Effector CD8-positive, alpha-beta T cell (primary cell): ENCODE measurements around the gene MTARC1.

Source experiments
- DNase-seq: peaks from one replicate; lab custom pipeline; 2025; lab: John Stamatoyannopoulos, UW
- total RNA-seq, 4 experiments: gene quantifications; one replicate each; lab custom pipeline; 2026; lab: John Stamatoyannopoulos, UW

The MTARC1 gene
- total RNA-seq = 0 to 0.36 (median 0.11) reads per million in 4 experiments

DNA sequence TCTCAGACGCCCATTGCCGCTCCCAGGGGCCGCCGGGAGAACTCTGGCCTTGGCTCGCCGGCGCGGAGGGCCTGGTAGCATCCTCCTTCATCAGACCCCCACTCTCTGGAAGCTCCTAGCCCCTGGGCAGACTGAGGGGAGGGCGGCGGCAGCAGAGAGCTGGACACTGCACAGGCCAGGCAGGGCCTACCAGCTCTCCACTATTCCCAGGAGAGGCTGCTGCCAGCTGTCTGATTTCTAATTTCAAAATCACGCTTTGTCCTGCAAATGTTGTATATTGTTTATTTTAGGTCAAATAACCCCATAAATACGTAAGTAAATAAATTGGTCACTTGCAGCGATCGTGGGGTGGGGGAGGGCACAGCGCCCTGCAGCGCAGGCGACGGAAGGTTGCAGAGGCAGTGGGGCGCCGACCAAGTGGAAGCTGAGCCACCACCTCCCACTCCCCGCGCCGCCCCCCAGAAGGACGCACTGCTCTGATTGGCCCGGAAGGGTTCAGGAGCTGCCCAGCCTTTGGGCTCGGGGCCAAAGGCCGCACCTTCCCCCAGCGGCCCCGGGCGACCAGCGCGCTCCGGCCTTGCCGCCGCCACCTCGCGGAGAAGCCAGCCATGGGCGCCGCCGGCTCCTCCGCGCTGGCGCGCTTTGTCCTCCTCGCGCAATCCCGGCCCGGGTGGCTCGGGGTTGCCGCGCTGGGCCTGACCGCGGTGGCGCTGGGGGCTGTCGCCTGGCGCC lies at the start of gene MTARC1:
TSS of gene MTARC1 (plus strand) at position 577 of the 732 bp plus-strand sequence. CDS start at position 609, 32 bp downstream.
- DNase-seq = no peak

DNA sequence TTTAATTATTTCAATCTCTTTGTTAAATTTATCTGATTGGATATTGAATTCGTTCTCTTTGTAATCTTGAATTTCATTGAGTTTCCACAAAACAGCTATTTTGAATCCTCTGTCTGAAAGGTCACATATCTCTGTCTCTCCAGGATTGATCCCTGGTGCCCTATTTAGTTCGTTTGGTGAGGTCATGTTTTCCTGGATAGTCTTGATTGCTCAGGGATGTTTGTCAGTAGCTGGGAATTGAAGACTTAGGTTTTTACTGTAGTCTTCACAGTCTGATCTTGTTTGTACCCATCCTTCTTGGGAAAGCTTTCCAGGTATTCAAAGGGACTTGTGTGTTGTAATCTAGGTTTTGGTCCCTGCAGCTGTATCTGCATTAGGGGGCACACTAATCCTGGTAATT lies 45.4 kb upstream of the MTARC1 start:
- DNase-seq = no peak

DNA sequence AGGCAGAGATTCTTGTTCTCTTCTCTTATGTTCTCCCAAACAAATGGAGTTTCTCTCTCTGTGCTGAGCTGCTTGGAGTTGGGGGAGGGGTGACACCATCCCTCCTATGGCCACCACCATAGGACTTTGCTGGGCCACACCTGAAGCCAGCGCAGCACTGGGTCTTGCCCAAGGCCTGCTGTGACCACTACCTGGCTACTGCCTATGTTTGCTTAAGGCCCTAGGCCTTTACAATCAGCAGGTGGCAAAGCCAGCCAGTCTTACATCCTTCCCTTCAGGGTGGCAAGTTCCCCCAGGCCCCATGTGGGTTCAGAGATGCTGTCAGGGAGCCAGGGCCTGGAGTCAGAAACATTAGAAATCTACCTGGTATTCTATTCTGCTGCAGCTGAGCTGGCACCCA lies 44.9 kb upstream of the MTARC1 start:
- DNase-seq = no peak

GRCh38 chr1:220742520-220742919 lies 44.2 kb upstream of the MTARC1 start:
- DNase-seq = no peak

- DNase-seq = no peak
Measured at GRCh38 chr1:220746851-220747250, 39.9 kb upstream of the MTARC1 start.

GRCh38 chr1:220747437-220748088 lies 39.1 kb upstream of the MTARC1 start:
- no peak for DNase-seq

- no peak for DNase-seq
Measured at GRCh38 chr1:220748089-220748934, 38.4 kb upstream of the MTARC1 start, which contains the start of gene MTARC2. Gene MTARC2 (plus strand): TSS chr1:220748322. CDS start chr1:220748532, 210 bp downstream.

- no peak for DNase-seq
Measured at GRCh38 chr1:220748936-220749335, 37.8 kb upstream of the MTARC1 start.

DNA sequence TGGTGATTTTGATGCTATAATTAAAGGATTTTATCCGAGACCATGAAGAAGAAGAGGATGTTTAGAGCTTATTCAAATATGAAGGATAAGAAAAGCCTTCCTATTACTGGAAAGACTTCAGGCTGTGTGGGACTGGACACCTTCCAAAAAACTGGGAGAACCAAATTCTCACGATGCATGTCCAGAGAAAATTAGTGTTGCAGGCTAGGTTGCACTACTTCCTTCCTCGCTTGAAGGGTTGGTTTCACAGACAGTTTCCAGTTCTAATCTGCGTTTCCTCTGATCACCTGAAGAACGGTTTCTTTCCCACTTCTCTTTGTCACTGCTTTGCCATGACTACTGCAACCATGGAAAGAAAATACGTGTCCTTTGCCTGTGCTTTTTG lies 36.6 kb upstream of the MTARC1 start:
- DNase-seq = no peak

GRCh38 chr1:220751111-220751510 lies 35.6 kb upstream of the MTARC1 start:
- DNase-seq = no peak

GRCh38 chr1:220754212-220754917 lies 32.3 kb upstream of the MTARC1 start:
- DNase-seq = no peak

GRCh38 chr1:220754918-220755295 lies 31.8 kb upstream of the MTARC1 start:
- no peak for DNase-seq

GRCh38 chr1:220755309-220755708 lies 31.4 kb upstream of the MTARC1 start:
- DNase-seq = no peak

DNA sequence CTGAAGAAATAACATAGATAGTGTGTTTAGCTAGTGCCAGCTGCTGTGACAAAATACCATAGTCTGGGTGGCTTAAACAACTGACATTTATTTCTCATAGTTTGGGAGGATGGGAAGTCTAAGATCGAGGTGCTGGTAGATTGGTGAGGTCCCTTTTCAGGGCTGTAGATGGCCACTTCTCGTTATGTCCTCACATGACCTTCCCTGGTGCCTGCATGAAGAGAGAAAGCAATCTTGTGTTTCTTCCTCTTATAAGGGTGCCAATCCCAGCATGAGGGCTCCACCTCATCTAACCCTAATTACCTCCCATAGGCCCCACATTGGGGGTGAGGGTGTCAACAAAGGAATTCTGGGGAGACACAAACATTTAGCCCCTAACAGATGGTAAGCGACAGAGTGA lies 29.3 kb upstream of the MTARC1 start:
- DNase-seq = no peak

DNA sequence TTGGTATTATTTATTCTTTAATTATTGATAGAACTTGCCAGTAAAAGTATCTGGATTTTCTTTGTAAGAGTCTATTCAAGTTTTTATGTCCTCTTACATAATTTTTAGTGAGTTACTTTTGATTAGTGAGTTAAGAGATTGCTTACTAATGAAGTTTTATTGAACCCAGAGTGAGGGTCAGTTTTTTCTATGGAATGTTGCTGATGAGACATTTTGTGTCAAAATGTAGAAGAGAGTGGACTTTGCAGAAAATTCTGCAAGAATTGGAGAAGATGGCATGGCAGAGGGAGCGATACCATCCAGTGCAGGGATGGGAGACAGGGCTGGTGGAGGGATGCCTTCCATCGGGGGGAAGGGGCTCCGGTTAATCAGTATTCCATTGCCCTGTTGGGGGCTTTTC lies 27.6 kb upstream of the MTARC1 start:
- no peak for DNase-seq

DNA sequence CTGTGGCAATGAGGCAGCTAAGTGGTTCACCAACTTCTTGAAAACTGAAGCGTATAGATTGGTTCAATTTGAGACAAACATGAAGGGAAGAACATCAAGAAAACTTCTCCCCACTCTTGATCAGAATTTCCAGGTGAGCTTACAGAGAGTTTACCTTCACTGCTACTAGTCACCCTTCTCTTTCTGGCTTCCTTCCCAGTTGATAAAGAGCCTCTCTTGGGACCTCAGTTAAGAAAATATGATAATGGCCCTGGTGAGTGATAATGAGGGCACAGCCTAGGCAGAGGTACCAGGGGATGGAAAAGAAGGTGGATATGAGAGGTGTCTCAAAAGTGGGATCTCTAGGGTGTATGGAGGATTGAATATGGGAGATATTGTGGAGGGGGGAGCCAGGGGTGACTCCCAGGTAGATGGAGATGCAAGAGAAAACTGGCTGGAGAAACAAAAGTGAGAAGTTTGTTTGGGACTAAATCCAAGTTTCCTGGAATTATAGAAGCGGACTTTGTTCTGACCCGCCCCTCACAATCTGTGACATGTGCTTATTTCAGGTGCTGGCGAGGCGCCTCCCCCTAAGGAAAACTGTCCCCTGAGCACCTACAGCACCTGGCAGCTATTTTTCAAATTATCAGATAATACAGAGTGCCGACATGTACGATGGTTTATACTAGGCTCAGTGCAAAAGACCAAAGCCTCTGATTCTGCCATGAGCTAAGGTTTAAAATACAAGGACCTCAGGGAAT lies 24.9 kb upstream of the MTARC1 start:
- no peak for DNase-seq

DNA sequence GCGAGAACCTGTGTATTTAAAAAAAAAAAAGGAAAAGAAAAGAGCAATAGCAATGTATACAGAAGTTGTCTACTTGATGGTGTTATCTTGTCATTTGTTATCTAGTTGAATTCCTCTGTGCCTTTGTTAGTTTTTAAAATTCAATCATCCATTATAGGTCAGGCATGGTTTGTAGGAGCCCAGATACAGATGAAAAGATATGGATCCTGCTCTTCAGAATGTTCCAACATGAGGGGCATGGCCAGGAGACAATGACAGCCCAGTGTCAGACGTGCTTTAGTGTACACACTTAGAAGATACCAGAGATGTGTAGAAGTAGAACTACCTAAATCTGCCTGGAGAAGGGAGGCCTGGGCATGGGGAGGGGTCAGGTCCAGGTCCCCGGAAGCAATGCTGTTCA lies 22.0 kb upstream of the MTARC1 start:
- no peak for DNase-seq

DNA sequence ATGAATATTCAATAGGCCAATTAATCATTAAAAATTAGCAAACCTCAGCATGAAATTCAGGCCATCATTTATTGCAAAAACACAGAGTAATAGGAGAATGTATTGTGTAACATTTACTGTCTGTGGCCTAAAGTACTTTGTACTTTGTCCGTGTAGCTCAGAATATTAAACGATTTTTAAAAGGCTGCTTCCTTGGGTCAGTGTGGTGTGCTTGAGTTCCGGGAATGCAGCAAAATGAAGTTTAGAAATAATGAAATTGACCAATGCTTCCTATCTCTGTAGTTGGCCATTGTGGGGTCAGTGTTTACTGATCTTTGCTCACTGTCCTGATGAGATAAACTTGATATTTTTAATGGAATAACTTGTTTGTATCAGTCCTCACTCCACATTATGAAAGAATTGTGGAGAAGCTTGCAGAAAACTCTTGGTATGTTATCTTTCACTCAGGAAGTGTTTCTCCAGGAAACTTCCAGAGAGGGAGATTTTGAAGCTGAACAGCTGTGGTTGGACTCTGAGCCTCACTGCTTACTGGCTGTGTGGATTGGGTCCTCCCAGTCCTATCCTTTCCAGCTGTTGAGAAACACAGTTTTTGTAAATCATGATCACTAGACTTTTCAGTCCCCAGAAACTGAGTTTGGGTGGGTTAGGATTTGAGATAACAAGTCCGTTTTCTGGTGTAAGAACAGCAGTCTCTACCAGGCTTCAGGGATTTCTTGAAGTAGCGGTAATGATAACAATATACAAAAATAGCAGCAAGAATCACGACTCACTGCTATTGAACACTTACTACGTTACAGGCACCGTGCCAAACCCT lies 19.2 kb upstream of the MTARC1 start:
- no peak for DNase-seq

DNA sequence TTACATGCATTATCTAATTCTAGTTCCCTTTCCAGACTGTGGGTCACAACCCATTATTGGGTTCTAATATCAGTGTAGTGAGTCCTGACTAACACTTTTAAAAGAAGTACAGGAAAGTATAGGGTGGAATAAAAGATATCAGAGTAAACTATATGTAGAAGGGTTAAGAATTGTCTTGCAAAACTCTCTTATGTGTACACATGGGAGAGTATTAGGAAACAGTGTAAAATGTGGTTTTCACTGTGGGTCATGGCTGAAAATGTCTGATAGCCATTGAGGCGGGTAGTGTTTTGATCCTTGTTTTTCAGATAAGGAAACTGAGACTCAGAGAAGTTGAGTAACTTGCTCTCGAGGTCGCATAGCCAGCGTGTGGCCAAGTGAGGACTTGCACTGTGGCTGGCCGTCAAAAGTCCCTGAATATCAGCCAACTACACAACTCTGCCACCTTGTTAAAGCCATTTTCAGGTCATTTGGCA lies 18.5 kb upstream of the MTARC1 start:
- DNase-seq = no peak

DNA sequence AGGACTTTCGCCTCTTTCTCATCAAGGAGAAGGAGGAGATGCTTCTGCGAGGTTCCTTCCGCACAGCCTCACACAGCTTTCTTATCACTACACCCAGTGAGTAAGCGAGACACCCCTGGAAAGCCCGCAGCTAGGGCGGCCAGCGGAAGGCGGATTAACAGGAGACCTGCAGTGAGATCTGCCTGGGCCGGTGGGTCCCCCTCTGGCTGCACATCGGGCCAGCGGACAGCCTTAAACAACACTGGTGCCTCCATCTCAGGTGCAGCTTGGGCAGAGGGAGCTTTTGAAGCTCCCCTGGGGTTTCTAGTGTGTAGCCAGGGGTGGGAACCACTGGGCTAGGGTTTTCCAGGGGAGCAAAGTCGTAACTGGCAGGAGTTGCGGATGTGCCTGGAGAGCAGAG lies 17.5 kb upstream of the MTARC1 start:
- DNase-seq = no peak
